Muscle layer of colon (tissue), 2 donors: Measurements from ENCODE around the gene NFS1.
A peak's percentile ranks its signal among the peaks of the same experiment; 100 is the strongest.

Experiments
- H3K27ac ChIP-seq: one replicate; pipeline ENCODE4 v1.7.0; 2013; ENCODE audit warnings: low read depth, mild to moderate bottlenecking, low read length, moderate library complexity
- H3K27me3 ChIP-seq, 2 donors: one replicate each; pipeline ENCODE4 v1.7.0; 2013; ENCODE audit warnings: low read length in 2 of 2, mild to moderate bottlenecking in 2 of 2; ENCODE audit not compliant: insufficient read depth in 2 of 2, control insufficient read depth in 1 of 2
- H3K36me3 ChIP-seq: one replicate; pipeline ENCODE4 v1.7.0; 2013; ENCODE audit warnings: mild to moderate bottlenecking, low read length; ENCODE audit not compliant: insufficient read depth
- H3K4me1 ChIP-seq: one replicate; pipeline ENCODE4 v1.7.0; 2013; ENCODE audit warnings: mild to moderate bottlenecking, low read length; ENCODE audit not compliant: insufficient read depth
- H3K4me3 ChIP-seq, 2 donors: one replicate each; pipeline ENCODE4 v1.7.0; 2013; ENCODE audit warnings: low read length in 2 of 2, low read depth in 1 of 2, mild to moderate bottlenecking in 1 of 2, moderate library complexity in 1 of 2
- H3K9ac ChIP-seq: one replicate; pipeline ENCODE4 v1.7.0; 2013; ENCODE audit warnings: low read length
- H3K9me3 ChIP-seq: one replicate; pipeline ENCODE4 v1.7.0; 2013; ENCODE audit warnings: mild to moderate bottlenecking, low read length
- donor health status: abdominal sarcoma.
- donor health status: Adenocarcinoma of cecum.

NFS1 gene

GRCh38 chr20:35626386-35627001 is 72.7 kb downstream of the NFS1 start:
- no peaks in the 10 kb centered on the region for H3K4me1 ChIP-seq
- H3K27me3 ChIP-seq = no peaks in the 10 kb centered on the region
- no peaks in the 10 kb centered on the region for H3K9me3 ChIP-seq
- no peak overlapping the region for H3K9ac ChIP-seq
- no peak overlapping the region for H3K27ac ChIP-seq
- H3K4me3 ChIP-seq = no peak overlapping the region
- peaks cover 58% of the 10 kb centered on the region for H3K36me3 ChIP-seq

GRCh38 chr20:35625584-35626385 is 73.4 kb downstream of the NFS1 start:
- H3K4me1 ChIP-seq = no peaks in the 10 kb centered on the region
- no peak overlapping the region for H3K27ac ChIP-seq
- peaks cover 58% of the 10 kb centered on the region for H3K36me3 ChIP-seq
- no peak overlapping the region for H3K9ac ChIP-seq
- no peaks in the 10 kb centered on the region for H3K9me3 ChIP-seq
- no peaks in the 10 kb centered on the region for H3K27me3 ChIP-seq
- no peak overlapping the region for H3K4me3 ChIP-seq

- H3K4me3 ChIP-seq = no peak overlapping the region
- peaks cover 23% of the 10 kb centered on the region for H3K36me3 ChIP-seq
- no peak overlapping the region for H3K27ac ChIP-seq
- no peaks in the 10 kb centered on the region for H3K9me3 ChIP-seq
- no peak overlapping the region for H3K9ac ChIP-seq
- H3K4me1 ChIP-seq = peaks cover 19% of the 10 kb centered on the region
- H3K27me3 ChIP-seq = no peaks in the 10 kb centered on the region
These were observed 77.6 kb downstream of the NFS1 start for GRCh38 chr20:35621560-35621946.

- Histone ChIP-seq H3K36me3 (peaks cover 17% of the 10 kb centered on the region), H3K4me1 (peaks cover 19% of the 10 kb centered on the region), H3K9ac (no peak overlapping the region), H3K4me3 (no peak overlapping the region), H3K9me3 (no peaks in the 10 kb centered on the region), H3K27ac (no peak overlapping the region), H3K27me3 (no peaks in the 10 kb centered on the region)
These were observed 78.2 kb downstream of the NFS1 start for GRCh38 chr20:35620818-35621559.

- no peak overlapping the region for H3K27ac ChIP-seq
- H3K9ac ChIP-seq = no peak overlapping the region
- no peaks in the 10 kb centered on the region for H3K9me3 ChIP-seq
These were observed 79.7 kb downstream of the NFS1 start for GRCh38 chr20:35619196-35620095.

GRCh38 chr20:35618263-35619131 is 80.7 kb downstream of the NFS1 start:
- Histone ChIP-seq H3K9me3 (no peaks in the 10 kb centered on the region), H3K36me3 (peaks cover 11% of the 10 kb centered on the region), H3K4me3 (peak overlapping the region; percentile 10 to 72), H3K27ac (no peak overlapping the region), H3K4me1 (peaks cover 19% of the 10 kb centered on the region), H3K9ac (no peak overlapping the region), H3K27me3 (no peaks in the 10 kb centered on the region)

More at GRCh38 chr20:35619196-35620095, 79.7 kb downstream of the NFS1 start:
- peaks cover 11% of the 10 kb centered on the region for H3K36me3 ChIP-seq
- peaks cover 19% of the 10 kb centered on the region for H3K4me1 ChIP-seq
- H3K4me3 ChIP-seq = peak overlapping the region; percentile 8 to 63
- H3K27me3 ChIP-seq = no peaks in the 10 kb centered on the region
